GM19372 (cell line): Measurements from ENCODE around the gene SAMD1.

Experiments used
- ATAC-seq: cut with Tn5 transposase; IDR thresholded peaks from one replicate; pipeline ENCODE4 v1.9.1; 2021; ENCODE audit warnings: mild to moderate bottlenecking, low read depth, moderate library complexity; ENCODE audit not compliant: unreplicated experiment

Gene SAMD1

GRCh38 chr19:14091081-14091812 lies 696 bp upstream of the SAMD1 start:
- peak; percentile 53 for ATAC-seq

DNA sequence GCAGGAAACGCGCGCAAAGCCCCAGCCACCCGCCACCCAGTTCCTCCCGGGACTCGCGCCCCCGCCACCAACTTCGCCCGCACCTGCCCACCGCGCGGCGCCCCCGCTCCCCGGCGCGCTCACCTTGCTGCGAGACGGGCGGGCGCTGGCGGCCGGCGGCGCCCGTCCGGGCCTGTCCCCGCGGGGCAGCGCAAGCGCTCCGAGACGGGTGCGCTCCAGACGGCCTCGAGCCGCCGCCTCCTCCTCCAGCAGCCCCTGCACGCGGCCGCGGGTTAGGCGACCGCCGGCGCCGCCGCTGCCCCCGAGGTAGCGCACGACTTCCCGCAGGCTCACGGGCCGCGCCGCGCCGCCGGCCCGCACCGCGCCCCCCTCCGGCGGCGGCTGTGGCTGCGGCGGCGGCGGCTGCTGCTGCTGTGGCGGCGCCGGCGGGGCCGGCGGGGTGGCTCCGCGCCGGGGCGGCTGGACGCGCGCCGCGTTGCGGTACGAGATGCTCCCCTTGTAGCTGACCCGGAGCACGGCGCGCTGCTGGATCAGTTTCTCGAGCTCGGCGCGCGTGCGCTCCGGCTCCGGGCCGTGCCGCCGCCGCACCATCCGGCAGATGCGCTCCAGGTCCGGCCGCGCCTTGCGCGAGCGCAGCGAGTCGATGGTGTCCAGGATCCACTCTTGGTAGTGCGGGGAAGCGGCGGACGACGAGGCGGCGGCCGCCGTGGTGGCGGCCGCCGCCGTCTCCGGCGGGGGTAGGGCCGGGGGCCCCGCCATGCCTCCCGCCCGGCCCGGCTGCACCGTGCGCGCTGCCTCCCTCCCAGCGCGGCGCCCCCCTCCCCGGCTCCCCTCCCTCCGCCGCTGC lies 666 bp downstream of the SAMD1 start:
- peak; percentile 26 for ATAC-seq

DNA sequence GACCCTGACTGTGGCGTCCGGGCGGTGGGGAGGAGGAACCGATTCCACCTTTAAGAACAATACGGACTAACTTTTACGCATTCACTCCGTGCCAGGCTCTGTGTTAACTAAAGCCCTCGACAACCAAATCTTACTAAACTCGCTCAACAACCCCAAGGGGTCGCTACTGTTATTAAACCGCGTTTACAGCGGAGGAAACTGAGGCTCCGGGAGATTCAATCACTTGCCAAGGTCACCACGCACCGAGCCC lies 1.2 kb downstream of the SAMD1 start:
- ATAC-seq, result no peak

DNA sequence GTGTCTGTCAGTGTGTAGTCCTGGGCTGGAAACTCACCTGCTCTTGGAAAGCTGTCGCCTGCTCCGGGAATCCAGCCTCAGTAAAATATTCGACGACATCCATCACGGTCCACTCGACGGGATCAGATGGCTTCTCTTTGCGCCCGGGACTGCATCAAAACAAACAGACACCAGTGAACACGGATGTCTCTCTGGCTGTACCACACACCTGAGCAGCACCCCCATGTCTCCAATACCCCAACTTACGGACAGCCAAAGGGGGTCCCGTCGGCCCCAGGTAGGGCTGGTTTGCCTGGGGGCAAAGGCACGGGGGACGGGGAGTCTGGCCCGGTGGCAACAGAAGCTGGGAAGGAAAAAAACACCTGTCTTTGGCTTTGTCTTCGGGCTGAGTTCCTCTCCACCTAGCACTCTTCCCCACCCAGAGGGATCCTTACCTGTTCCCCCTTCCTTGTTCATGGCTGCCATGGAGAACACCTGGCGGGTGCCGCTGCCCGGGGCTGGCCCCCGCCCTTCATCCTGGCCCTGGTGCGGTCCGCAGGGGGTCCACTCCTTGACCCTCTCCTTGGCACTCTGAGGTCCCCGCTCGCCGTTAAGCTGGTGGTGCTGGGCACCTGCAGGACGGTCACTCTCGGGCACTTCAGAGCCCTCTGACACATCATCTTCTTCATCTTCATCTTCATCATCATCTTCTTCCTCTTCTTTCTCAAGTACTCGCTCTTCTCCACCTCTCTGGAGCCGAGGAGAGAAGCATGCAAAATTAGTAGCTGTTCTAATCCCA lies 1.7 kb downstream of the SAMD1 start:
- no peak for ATAC-seq

DNA sequence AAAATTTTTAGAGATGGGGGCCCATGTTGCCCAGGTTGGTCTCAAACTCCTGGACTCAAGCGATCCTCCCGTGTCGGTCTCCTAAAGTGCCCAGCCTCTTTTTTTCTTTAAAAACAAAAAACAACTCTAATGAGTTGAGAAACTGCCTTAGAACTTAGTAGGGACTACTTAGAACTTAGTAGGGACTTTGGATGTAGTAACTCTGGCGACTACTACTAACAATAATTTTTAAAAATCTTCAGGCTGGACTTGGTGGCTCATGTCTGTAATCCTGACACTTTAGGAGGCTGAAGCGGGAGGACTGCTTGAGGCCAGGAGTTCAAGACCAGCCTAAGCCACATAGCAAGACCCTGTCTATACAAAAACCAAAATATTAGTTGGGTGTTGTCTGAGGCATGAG lies 4.5 kb downstream of the SAMD1 start:
- no peak for ATAC-seq

GRCh38 chr19:14085309-14085995 lies 5.1 kb downstream of the SAMD1 start, which contains the start of gene C19orf67:
Gene C19orf67 (minus strand): TSS chr19:14085783. CDS start chr19:14085627, 156 bp downstream.
- ATAC-seq, result no peak

DNA sequence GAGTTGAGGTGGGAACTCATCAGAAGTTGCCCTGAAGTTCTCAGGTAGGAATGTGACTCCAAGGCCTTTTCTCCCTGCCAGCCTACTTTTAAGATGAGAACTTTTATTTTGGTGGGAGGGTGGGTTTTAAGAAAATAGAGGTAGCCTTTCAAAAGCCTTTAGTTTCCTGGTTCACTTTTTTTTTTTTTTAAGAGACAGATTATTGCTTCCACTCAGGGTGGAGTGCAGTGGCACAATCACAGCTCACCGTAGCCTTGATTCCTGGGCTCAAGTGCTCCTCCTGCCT lies 7.9 kb downstream of the SAMD1 start:
- ATAC-seq, result no peak

- ATAC-seq, result no peak
Observed at GRCh38 chr19:14081797-14082674, 8.5 kb downstream of the SAMD1 start.

DNA sequence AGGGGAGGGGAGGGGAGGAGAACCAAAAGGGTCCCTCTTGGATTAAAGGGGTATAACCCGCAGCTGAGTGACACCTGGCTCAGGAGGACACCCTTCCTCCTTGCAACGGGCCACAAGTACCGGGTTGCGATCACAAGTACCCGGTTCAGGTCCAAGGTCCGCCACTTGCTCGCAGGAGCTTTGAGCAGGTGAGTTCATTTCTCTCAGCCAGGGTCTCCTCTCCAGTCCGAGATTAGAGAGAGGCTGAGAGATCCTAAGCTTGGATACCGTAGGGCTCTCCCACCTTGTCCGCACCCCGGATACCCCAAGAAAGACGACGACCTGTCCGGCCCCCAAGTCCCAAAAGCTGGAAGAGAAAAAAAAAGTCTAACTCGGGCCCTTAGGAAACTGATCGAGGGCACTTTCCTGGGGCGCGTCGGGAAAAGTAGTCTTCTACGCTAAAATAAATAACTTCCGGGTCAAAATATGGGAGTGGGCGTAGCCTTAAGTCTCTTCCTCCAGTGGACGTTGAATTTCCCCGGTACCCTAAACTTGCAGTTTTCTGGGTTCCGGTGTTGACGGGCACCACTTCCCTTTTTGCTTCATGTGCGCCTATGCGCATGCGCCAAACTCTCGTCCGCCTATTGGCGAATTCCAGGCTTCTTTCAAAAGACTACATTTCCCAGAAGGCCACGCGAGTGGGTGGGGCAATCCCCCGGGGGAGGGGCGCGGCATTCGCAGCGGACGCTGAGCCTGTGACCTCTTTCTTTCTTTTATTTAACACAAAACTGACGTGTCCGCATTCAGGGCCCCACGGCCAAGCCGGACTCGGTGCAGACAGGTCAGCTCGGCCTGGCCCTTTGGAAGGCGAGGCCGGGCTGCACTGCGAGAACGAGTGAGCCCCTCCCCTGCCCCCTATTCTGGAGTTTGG lies 9.4 kb downstream of the SAMD1 start:
- ATAC-seq, result peak; percentile 93

GRCh38 chr19:14078411-14078810 lies 12.1 kb downstream of the SAMD1 start:
- ATAC-seq, result no peak

- no peak for ATAC-seq
Observed at GRCh38 chr19:14073925-14074838, 16.4 kb downstream of the SAMD1 start.

- ATAC-seq, result peak; percentile 57
Observed at GRCh38 chr19:14073261-14073924, 17.2 kb downstream of the SAMD1 start.

DNA sequence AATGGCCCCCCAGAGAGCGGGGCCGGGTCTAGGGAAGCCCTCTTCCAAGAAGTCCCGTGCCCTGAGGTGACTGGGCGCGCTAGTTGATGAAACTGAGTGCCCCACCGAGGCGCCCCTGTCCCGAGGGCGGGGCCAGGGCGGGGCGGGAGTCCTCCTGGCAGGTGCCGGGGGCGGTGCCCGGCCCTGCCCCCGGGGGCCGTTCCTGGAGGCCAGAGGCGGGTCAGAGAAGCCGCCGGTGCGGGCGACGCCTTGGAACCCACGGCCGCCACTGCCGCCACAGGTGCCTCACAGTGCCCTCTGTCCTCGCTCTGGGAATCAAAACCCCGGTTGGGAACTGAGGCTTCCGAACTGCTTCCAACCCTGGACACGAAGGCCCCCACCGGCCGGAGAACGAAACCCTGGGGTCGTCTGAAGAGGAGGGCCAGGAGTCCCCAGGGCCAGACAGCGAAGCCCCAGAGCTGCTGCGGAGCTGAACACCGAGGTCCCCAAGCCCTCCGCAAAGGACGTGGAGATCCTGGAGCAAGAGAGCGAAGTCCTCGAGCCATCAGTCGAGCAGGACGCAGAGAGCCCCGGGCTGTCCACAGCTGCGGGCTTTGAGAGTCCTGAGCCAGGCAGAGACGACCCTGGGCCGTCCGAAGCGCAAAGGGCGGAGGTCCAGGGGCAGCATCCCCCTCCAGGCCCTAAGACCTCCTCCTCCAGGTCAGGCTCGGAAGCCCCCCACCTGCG lies 17.9 kb downstream of the SAMD1 start, which contains the start of gene MISP3:
Gene MISP3, plus strand, starts transcription at position 252 of the 726 bp plus-strand sequence. CDS start 524 bp downstream, outside the sequence.
- no peak for ATAC-seq

DNA sequence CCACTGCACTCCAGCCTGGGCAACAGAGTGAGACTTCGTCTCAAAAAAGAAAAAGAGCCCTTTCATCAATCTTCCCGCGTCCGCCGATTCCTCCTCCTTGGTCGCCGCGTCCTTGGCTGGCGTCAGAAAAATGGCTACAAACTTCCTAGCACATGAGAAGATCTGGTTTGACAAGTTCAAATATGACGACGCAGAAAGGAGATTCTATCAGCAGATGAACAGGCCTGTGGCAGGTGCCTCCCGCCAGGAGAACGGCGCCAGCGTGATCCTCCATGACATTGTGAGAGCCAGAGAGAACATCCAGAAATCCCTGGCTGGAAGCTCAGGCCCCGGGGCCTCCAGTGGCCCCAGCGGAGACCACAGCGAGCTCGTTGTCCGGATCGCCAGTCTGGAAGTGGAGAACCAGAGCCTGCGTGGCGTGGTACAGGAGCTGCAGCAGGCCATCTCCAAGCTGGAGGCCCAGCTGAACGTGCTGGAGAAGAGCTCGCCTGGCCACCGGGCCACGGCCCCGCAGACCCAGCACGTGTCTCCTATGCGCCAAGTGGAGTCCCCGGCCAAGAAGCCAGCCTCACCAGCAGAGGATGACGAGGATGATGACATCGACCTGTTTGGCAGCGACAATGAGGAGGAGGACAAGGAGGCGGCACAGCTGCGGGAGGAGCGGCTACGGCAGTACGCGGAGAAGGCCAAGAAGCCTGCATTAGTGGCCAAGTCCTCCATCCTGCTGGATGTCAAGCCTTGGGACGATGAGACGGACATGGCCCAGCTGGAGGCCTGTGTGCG lies 20.1 kb downstream of the SAMD1 start:
- no peak for ATAC-seq

DNA sequence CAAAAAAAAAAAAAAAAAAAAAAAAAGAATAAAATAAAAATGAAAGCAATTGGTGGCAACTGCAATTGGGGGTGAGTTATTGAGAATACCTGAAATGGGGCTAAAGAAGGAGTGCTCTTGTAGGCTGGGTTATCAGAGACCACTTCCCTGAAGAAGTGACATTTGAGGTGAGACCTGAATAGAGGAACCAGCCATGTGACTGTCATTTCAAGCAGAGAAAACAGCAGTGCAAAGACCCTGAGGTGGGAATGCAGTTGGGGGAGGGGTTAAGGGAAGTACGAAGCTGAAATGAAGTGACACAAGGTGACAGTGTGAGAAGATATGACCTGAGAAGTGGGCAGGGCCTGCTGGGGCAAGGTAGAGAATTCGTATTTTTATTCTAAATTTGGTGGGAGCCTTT lies 24.4 kb downstream of the SAMD1 start:
- ATAC-seq, result no peak

DNA sequence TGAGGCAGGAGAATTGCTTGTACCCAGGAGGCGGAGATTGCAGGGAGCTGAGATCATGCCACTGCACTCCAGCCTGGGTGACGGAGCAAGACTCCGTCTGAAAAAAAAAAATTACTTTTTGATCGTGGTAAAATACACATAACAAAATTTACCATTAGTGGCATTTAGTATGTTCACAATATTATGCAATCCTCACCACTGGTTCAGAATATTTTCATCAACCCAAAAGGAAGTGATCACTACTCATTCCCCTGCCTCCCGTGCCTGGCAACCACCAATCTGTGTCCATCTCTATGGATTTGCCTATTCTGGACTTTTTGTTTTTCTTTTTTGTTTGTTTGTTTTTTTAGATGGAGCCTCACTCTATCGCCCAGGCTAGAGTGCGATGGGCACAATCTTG lies 27.4 kb downstream of the SAMD1 start:
- no peak for ATAC-seq
